Inferior parietal cortex (tissue), 1 donor: Measurements from ENCODE around the gene SLC1A4.

Source experiments
- DNase-seq: peaks from one replicate; pipeline ENCODE4 v3.0.0-alpha.2; 2016; ENCODE audit errors: extremely low spot score

SLC1A4 gene

GRCh38 chr2:65053199-65053598 lies 64.0 kb downstream of the SLC1A4 start:
- DNase-seq = no peak

GRCh38 chr2:65054749-65055421 lies 65.7 kb downstream of the SLC1A4 start:
- DNase-seq = no peak

- no peak for DNase-seq
Observed at GRCh38 chr2:65055422-65056214, 66.4 kb downstream of the SLC1A4 start.

- DNase-seq = peak; percentile 96
Observed at GRCh38 chr2:65056215-65057053, 67.2 kb downstream of the SLC1A4 start, which contains the start of gene CEP68. TSS of gene CEP68 (plus strand) at chr2:65056416. CDS start at chr2:65069445, 13,029 bp downstream.

GRCh38 chr2:65057054-65057375 lies 67.8 kb downstream of the SLC1A4 start:
- no peak for DNase-seq

- no peak for DNase-seq
Observed at GRCh38 chr2:65057391-65058052, 68.3 kb downstream of the SLC1A4 start.

GRCh38 chr2:65059071-65059470 lies 69.9 kb downstream of the SLC1A4 start:
- no peak for DNase-seq

GRCh38 chr2:65061146-65061909 lies 72.1 kb downstream of the SLC1A4 start:
- no peak for DNase-seq

- DNase-seq = no peak
Observed at GRCh38 chr2:65061910-65062339, 72.7 kb downstream of the SLC1A4 start.

- DNase-seq = no peak
Observed at GRCh38 chr2:65062843-65063825, 73.9 kb downstream of the SLC1A4 start.

GRCh38 chr2:65064728-65065552 lies 75.7 kb downstream of the SLC1A4 start:
- peak; percentile 73 for DNase-seq

- no peak for DNase-seq
Observed at GRCh38 chr2:65067806-65068553, 78.8 kb downstream of the SLC1A4 start.

- DNase-seq = no peak
Observed at GRCh38 chr2:65069439-65069824, 80.2 kb downstream of the SLC1A4 start.

GRCh38 chr2:65070172-65070830 lies 81.1 kb downstream of the SLC1A4 start:
- DNase-seq = no peak

GRCh38 chr2:65070856-65071255 lies 81.7 kb downstream of the SLC1A4 start:
- no peak for DNase-seq

GRCh38 chr2:65071499-65072180 lies 82.4 kb downstream of the SLC1A4 start:
- DNase-seq = no peak
